HG03097 (cell line): ENCODE data around the gene ACIN1.
A peak's percentile ranks its signal among the peaks of the same experiment; 100 is the strongest.

Experiments used
- ATAC-seq: cut with Tn5 transposase; IDR thresholded peaks from one replicate; pipeline ENCODE4 v1.9.1; 2021; ENCODE audit not compliant: unreplicated experiment, low FRiP score

ACIN1 gene

GRCh38 chr14:23062002-23062401 is 32.9 kb downstream of the ACIN1 start:
- no peak for ATAC-seq

- ATAC-seq: no peak
Measured at GRCh38 chr14:23060536-23061260, 34.2 kb downstream of the ACIN1 start.

GRCh38 chr14:23058654-23059504 is 36.1 kb downstream of the ACIN1 start:
- no peak for ATAC-seq

- peak; percentile 56 for ATAC-seq
Measured at GRCh38 chr14:23057757-23058653, 36.9 kb downstream of the ACIN1 start.

GRCh38 chr14:23056956-23057756 is 37.8 kb downstream of the ACIN1 start, which contains the start of gene CDH24:
TSS of gene CDH24 (minus strand) at chr14:23057520. CDS start at chr14:23055733, 1,787 bp downstream.
- peak; percentile 33 for ATAC-seq

- ATAC-seq: no peak
Measured at GRCh38 chr14:23056145-23056955, 38.6 kb downstream of the ACIN1 start.

- ATAC-seq: no peak
Measured at GRCh38 chr14:23055621-23056144, 39.3 kb downstream of the ACIN1 start.

- no peak for ATAC-seq
Measured at GRCh38 chr14:23055147-23055550, 39.8 kb downstream of the ACIN1 start.

- no peak for ATAC-seq
Measured at GRCh38 chr14:23054000-23054811, 40.7 kb downstream of the ACIN1 start.

- no peak for ATAC-seq
Measured at GRCh38 chr14:23053426-23053825, 41.5 kb downstream of the ACIN1 start.

- ATAC-seq: no peak
Measured at GRCh38 chr14:23052671-23053070, 42.3 kb downstream of the ACIN1 start.

- no peak for ATAC-seq
Measured at GRCh38 chr14:23052182-23052623, 42.7 kb downstream of the ACIN1 start.

GRCh38 chr14:23051141-23052057 is 43.5 kb downstream of the ACIN1 start:
- ATAC-seq: no peak

GRCh38 chr14:23049011-23049410 is 45.9 kb downstream of the ACIN1 start:
- no peak for ATAC-seq

- ATAC-seq: no peak
Measured at GRCh38 chr14:23047751-23048693, 46.9 kb downstream of the ACIN1 start.
